Stimulated activated naive CD4-positive, alpha-beta T cell treated with Interleukin-2 at 50 U/mL for 16 hours (primary cell): Measurements from ENCODE around the gene RPS6KA2.
A peak's percentile ranks its signal among the peaks of the same experiment; 100 is the strongest.

Experiments
- DNase-seq: peaks from one replicate; lab custom pipeline; 2025; lab: John Stamatoyannopoulos, UW

Gene RPS6KA2

DNA sequence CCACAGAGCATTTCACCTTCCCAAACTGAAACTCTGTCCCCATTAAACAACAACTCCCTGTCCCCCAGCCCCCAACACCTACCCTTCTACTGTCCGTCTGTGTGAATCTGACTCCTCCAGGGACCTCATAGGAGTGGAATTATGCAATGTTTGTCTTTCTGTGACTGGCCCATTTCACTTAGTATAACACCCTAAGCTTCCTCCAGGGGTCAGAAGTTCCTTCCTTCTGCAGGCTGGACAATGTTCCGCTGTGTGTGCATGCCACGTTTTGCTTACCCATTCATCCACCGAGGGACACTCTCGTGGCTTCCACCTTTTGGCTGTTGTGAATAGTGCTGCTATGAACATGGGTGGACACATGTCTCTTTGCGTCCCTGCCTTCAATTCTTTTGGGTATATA, 206.7 kb downstream of the RPS6KA2 start:
- DNase-seq = no peak

DNA sequence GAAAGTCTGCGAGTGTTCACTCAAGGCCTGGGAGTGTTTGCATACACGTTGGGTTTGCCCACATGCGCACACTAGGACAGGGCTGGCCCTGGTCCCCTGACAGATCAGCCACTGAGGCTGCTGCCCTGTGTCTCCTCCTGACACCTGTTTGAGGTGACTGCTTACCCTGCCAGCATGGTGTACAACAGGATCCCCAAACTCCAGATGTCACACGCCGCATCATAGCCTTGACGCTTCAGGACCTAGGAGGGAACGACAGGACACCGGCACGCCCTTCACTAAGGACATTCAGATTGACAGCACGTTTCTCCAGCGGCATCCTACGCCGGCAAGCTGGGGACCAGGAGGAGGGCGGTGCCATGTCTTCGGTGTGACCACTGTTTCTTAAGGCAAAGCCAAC, 207.3 kb downstream of the RPS6KA2 start:
- no peak for DNase-seq

DNA sequence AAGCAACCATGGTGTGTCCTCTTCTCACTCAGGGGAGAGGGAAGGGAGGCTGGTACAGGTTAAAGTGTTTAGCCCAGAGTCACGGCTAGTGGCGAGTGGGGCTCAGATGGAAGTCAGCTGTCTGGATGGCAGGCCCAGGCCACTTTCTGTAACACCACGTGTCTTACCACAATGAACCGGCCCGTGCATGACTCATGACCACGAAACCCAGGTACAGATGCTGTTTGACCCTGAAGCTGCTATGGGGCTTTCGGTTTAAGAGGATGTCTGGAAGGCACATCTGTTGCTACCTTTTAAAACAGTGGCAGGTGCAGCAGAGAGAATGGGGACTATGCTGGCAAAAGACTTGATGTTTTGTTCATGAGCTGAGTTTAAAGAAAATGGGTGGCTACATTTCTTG, 207.8 kb downstream of the RPS6KA2 start:
- DNase-seq = peak; percentile 55

DNA sequence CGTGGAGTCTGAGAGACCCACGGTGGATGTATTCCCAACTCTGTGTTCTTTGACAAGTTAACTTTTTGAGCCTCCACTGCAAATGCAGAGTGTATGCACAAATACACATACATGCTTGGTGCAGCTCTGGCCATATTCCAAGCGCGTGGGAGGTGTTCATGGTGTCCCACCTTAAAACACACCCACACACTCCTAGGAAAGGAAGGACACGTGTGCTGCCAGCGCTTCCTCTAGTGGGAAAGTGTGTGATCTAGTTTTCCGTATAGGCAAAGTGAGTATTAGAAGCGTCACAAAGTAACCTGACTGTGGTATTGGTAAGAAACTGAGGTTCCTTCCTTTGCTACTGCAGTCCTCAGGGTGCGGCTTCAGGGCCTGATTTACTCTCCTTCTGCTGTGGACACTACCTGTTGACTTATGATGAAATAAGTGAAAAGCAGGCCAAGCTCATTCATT, 208.3 kb downstream of the RPS6KA2 start:
- peak; percentile 17 for DNase-seq

DNA sequence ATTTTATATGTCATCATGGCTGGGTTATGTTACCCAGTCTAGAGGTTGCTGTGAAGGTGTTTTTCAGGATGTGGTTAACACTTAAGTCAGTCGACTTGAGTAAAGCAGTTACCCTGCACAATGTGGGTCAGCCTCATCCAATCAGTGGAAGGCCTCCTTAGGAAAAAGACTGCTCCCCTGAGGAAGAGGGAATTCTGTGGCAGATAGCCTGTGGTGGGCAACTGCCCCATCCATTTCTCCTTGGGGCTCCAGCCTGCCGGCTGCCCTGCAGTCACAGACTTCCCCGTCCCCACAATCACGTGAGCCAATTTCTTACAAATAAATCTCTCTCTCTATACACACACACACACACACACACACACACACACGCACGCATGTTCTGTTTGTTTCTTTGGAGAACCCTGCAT, 209.8 kb downstream of the RPS6KA2 start:
- peak; percentile 27 for DNase-seq

DNA sequence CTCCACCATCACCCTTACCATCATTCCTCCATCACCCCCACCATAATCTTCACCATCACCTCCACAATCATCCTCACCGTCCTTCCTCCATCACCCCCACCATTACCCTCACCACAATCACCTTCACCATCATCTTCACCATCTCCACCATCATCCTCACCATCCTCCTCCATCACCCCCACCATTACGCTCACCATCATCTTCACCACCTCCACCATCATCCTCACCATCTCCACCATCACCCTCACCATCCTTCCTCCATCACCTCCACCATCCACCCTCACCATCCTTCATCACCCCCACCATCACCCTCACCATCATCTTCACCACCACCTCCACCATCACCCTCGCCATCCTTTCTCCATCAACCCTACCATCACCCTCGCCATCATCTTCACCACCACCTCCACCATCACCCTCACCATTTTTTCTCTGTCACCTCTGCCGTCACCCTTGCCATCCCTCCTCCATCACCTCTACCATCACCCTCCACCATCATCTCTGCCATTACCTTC, 211.2 kb downstream of the RPS6KA2 start:
- DNase-seq = no peak

DNA sequence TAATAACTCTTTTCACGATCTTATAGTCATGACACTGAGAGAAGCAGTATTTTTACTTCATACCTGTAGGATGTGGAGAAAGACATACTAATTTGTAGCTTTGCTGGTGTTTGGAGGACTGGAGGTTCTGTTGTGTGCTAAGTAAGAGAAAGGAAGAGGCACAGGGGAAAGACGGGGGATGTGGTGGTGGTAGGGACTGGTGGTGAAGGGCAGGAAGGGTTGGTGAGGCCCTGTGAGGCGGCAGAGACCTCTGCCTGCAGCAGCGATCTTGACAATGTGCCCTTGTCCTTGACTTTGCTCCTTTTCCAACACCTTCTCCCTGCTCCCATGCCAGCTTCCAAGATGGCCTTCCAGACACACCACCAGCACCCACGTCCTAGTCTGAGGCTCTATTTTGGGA, 211.7 kb downstream of the RPS6KA2 start:
- DNase-seq = peak; percentile 20

DNA sequence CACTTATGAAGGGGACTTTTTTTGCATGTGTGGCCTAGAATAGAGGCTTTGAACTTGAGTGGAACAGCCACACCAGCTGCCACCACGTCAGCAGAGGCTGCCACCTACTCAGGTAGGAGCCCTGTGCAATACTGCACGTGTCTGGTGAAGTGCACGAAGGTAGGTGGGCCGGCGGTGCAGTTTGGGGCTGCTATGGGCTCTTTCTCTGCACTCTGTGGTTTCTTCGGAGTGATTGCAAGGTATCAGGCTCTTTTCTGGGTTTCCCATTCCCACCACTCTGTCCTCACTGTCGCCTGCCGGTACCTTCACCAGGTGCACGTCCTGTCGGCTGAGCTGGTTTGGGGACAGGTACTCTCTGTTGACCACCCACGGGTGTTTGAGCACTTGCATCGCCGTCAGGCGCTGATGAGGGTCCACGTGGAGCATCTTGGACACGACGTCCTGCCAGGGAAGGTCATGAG, 213.5 kb downstream of the RPS6KA2 start:
- DNase-seq = no peak

DNA sequence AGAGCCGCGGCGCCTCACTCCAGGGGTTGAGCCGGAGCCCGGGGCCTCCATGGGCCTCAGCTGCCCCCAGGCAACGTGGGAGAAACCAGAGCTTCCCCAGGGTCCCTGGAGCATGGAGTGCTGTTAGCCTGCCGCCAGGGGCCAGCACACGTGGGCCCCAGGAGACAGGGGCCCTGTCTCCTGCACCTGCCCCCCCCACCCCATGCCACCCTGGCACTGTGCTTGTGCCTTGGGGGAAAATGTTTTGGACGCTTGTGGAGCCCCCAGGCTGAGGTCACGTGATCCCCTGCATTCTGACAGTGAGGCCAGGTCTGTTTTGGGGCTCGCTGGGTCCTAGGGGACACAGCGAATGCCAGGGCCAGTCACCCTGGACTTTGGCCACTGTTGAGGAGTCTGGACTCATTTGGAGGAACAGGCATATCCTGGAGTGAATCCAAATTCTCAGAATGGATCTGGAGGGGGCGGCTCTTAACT, 214.1 kb downstream of the RPS6KA2 start:
- DNase-seq = no peak

DNA sequence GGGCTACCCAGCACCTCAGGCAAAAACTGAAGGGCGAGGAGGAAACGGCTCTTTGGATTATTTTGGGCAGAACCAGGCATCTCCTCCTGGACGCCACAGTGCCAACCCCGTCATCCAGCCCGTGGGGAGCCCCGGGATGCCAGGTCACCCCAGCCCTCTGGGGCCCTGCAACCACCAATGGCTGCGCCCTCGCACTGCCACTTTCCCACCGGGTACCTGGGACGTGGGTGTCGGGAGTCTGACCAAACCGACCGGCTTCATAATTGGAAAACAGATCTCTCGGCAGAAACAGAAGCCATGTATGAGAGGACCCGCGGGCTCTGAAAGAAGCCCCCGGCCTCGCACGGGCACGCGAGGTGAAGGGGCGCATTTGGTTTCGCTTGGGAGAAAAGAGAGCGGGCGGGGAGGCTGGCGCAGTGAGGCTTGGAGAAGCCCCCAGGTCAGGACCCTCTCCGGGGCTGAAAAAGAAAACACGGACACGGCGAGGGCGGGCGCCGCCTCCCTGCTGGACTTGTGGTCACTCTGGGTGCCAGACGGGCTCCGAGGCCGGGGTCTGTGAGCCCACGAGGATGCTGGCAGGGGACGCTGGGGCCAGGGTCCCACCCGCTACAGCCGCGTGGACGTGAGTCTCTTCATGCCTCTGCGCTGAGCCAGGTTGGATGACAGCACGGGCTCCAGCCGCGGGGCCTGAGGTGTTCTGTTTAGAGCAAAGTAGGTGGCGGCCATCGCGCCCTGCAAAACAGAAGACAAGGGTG, 214.7 kb downstream of the RPS6KA2 start:
- DNase-seq = no peak

DNA sequence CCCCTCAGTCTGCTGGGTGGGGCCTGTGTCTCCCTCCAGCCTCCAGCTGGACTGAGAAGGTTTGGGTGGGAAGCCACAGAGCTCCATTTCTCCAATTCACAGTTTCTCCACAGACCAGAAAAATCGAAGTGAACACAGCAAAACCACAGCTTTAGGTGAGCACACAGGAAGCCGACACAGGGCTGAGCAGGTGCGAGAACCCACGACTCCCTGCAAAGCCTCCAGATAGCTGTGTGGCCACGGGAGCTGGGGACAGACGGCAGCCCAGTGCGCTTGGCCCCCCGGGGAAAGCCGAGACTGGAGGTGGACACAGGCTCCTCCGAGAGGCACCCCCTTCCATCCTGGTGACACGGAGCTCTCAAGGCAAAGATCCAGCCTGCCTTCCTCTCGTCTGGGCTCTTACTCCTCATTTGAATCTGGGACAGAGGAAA, 215.3 kb downstream of the RPS6KA2 start:
- DNase-seq = no peak

DNA sequence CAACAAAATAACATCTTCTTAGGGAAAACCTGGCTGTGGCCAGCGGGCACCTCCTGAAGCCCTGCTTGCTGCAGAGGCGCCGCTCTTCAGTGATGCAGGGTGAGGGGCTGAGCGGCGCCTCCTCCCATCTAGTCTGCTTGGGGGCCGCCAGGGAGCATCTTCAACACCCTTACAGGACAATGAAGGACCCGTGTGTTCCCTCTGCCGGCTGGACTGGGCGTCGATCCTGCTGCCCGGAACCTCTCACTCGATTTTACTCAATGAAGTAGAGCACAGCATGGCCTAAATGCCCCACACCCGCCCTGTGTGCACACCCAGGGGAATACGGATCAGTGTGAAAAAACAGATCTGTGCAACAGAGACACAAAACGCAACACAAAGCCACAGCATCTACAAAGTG, 215.8 kb downstream of the RPS6KA2 start:
- no peak for DNase-seq

DNA sequence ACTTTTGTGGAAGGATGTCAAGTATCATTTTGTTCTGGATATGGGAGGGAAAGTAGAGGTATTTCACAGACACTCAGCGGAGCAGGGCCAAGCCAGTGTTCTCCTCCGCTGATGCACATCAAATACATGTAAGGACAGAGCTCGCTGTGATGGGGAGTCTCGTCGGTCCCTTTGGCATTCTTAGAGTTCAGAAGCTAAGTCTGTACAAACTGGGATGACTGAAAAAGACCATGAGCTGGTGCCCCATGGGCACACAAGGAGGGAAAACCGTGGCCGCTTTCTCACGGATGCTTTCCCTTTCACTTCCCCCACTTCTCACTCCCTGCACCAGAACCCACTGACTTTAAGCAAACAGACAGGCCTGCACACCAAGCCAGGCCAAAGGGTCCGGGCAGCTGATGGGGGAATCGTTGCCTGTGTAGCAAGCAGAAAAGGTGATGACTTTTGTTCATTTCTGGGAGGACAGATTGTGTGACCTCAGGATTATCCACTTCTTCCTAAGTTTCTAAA, 216.6 kb downstream of the RPS6KA2 start:
- DNase-seq = no peak

DNA sequence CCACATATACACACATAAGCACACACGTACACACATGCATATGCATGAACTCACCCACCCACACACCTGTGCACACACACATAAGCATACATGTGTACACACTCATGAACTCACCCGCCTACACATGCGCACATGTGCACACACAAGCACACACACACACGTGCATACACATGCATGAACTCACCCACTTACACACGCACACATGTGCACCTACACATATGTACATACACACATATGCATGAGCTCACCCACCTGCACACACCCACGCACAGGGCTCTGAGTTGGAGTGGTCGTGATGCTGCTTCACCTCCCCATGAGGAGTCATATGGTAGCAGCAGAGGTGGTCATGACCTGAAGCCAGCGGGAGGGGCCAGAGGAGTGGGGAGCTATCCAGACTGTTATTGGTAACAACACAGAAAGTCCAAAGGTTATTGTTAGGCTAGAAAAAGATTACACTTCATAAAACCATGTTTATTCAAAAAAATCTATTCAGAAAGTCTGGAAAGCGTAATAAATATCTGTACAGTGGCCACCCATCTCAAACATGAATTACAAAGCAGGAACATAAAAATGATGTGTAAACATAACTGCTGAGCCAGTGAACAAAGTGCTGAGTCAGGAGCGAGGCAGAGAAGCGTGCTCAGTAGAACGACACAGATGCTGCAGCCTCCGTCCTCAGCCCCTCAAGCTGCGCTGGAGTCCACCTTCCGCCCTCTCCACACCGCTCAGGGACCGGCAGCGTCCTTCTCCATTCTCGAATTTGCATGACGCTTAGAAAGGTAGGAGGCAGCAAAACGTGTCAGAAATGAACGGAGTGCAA, 217.9 kb downstream of the RPS6KA2 start:
- DNase-seq = no peak

DNA sequence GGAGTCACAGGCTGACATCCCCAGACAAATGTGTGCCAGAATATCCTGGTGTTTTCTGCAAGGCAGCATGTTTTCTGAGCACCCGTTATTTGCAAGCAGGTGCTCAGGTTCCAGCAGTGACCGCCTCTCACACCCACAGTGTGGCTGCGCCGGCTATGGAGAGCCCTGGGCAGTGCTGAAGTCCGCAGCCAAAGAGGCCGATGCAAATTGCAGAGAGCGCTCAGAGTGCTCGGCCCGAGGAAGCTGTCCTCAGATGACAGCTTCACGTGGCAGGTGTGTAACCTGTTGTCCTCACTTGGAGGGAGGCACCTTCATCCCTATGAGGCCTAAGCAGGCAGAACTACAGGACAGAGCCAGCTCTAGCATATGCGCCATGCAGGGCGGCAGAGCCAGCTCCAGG, 220.9 kb downstream of the RPS6KA2 start:
- no peak for DNase-seq

DNA sequence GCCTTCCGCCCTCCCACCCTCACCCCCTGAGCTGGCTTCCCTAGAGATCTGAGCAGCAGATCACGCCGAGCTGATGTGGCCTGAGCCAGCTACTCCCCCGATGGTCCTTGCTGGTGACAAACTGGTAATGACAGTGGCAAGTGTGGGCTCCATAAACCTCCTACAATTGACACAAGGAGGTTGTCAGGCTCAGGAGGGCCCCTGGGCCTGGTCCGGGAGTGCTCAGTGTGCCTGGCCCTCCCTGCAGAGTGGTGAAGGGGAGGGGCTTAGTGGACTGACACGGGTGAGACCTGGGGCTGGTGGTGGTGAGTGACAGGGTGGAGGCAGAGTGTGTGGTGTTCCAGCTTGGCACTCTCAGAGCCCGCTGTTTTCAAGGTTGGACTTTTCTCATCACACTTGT, 221.7 kb downstream of the RPS6KA2 start:
- no peak for DNase-seq

DNA sequence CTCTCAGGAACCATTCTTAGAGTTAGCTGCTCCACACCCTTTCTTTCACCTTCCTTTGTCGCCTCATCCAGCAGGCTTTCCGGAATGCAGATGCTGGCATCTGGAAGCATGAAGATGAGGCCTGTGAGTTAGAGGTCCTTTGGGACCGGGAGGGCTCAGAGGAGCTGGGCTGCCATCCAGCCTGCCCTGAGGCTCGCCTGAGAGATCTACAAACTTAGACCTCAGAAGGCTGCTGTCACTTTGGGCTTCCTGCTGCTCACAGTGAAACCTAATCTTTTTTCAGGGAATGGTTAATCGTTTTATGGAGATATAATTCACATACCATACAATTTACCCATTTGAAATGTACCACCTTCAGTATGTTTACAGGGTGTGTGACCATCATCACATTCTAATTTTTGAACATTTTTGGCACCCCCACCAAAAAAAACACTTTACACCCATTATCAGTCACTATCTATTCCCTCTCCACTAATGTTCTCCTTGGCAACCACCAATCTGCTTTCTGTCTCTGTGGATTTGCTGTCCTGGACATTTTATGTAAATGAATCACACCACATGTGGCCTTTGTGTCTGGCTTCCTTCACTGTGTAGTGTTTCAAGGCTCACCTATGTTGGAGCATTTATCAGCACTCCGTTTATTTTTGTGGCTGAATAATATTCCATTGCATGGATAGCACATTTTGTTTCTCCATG, 224.3 kb downstream of the RPS6KA2 start:
- DNase-seq = no peak

DNA sequence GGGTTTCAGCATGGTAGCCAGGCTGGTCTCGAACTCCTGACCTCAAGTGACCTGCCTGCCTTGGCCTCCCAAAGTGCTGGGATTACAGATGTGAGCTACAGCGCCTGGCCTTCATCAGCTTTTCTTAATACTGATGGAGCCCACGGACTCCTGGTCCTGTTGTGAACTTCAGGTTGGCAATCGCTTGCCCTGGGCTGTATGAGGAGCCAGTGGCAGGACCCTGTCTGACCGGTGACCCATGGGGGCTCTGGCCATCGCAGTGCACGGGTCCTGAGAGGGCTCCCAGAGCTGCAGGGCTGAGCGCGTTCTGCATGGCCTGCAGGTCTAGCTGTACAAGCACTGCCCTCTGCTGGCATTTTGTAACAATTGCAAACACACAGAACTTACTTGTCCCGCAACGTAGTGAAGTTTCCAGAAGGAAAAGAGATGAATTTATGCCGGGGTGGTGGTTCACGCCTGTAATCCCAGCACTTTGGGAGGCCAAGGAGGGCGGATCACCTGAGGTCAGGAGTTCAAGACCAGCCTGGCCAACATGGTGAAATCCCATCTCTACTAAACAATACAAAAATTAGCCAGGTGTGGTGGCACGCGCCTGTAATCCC, 226.3 kb downstream of the RPS6KA2 start:
- peak; percentile 22 for DNase-seq

DNA sequence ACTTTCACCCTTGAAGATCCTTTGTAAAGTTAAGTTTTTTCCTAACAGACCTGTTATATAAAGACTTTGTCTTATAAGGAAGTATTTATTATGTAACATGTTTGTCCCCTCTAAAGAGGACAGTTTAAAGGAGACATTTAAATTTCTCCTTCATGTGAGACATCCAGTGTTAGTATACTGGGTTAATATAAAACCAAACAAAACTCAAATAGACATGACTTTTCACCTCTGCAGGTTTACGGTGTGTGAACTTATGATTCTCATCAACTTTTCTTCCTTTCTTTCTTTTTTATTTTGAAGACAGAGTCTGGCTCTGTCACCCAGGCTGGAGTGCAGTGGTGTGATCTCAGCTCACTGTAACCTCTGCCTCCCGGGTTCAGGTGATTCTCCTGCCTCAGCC, 226.9 kb downstream of the RPS6KA2 start:
- DNase-seq = no peak

DNA sequence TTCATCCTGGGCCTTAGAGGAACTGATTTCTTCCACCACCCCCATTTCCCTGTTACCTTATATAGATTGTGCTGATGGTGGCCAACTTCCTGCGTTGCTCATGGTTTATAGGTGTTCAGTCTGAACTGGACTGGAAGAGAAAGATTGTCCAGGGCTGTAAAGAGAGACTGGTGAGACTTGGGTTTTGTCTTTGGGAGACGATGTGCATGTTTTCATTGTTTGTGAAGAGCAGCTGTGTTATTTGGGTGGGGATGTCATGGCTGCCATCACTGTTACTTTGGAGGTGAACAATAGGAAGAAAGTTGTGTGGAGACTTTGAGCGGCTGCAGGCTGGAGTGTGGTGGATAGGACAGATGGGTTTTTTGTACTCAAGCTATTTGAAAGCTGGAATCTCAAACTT, 228.7 kb downstream of the RPS6KA2 start:
- no peak for DNase-seq

DNA sequence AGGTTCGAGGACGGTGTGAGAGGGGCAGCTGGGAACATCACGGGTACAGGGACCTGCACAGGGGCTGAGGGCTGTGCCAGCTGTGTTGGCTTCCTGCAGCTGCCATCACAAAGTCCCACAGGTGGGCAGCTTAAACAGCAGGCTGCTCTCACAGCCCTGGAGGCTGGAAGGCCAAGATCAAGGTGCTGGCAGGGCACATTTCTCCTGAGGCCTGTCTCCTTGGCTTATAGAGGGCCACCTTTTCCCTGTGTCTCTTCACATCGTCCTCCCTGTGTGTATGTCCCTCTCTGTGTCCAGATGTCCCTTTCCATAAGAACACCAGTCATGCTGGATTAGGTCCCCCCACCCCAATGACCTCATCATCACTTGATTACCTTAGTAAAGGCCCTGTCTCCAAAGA, 229.2 kb downstream of the RPS6KA2 start:
- DNase-seq = no peak

DNA sequence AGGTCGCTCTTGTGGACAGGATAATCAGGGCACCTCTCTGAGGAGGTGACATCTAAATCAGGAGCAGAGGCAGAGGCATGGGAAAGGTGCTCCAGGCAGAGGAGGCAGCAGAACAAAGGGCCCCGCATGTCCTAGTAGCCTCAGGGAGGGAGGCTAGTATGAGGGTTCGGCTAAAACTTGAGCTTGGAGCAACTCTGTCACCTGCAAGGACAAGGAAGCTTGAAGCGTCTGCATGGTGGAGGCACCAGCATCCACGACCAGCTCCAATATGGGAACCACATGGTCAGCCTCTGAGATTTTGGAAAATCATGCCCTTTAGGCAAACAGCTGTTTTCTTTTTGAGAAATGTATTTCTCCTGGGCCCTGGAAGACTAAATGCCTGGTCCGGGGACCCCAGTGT, 231.3 kb downstream of the RPS6KA2 start:
- no peak for DNase-seq
